Activated CD8-positive, alpha-beta memory T cell treated with anti-CD3 and anti-CD28 coated beads for 48 hours (primary cell): Measurements from ENCODE around the gene COL9A1.

ENCODE experiments used
- DNase-seq, 3 experiments: peaks; one replicate each; pipeline ENCODE4 v3.0.0-alpha.2; 2020; ENCODE audit warnings: low read depth in 2 of 3, low spot score in 2 of 3

Gene COL9A1

DNA sequence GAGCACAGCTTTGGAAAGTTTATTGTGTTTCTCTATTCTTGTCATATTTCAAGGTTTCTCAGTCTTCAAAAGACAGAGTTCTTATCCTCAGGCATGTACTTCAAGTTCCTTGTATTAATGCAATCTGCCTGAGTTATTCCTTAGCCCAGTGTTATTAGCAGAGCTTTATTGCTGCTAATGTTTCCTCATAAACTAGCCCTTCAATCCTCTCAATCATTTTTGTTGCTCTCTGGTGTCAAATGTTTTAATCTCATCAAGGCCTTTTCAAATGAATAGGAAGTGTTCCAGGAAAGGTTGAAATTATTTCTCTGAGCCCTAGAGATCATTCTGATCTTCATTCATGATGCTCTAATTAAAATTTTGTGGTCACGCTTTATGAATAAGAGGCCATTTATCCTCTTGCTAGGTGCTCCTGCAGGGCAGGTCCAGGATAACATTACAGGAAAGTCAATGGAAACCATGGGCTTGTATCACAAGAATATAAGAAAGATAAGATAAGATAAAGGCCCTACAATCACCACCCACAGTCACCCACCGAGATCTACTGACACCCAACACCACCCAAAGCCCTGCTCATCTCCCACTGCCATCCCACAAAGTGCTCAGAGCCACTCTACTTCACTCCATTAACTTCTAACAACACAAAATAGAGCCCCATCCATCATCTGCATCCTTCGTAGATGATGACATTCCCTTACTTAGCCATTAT lies 125.9 kb downstream of the COL9A1 start:
- no peak for DNase-seq

DNA sequence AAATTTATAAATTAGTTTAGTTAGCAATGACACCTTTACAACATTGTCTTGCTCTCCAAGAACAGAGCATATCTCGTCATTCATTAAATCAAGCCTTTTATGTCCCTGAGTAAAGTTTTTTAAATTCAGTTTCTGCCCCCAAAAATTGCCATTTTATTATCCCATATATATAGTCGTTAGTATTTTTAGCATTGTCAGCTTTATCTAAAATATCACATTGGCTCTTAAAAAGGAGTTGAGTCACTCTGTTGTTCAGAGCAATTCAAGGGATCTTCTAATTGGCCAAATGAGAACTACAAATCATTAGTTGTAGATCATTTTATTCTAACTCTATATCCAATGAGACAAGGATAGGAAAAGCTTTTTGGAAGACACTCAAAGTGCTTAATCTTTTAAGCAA lies 127.1 kb downstream of the COL9A1 start:
- no peak for DNase-seq

DNA sequence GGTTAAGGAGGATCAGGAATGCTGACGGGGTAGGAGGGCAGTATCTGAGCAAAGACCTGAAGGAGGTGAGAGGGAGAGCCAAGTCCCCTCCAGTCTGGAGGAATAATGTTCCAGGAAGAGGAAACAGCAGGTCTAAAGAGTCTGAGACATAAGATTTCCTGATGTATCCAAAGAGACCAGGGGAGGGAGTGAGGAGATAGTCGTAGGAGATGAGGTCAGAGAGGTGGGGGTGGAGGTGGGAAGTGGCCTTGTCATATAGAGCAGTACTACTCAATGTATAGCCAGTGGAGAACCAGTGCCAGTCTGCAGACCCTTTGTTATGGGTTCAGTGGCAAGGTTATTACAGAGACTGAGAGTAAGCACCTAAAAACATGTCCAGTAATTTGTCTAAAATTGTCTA lies 130.6 kb downstream of the COL9A1 start:
- DNase-seq: no peak

DNA sequence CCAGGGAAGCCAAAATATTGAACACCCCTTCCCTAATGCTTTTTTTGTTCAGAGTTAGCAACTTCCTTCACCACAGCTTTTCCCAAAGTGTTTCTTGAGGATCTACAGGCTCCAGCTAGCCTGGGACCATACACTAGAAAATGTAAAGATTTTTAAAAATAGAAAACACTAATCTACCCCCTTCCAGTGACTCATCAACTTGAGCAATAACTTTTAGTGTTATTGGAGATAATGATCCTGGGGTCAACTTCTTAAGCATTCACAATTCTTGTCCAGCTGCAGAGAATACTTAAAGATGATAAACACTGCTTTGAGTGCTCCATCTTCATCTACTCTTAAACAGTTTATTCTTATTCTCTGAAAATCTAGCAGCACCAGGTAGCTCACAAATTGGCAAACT lies 131.6 kb downstream of the COL9A1 start:
- DNase-seq: no peak

DNA sequence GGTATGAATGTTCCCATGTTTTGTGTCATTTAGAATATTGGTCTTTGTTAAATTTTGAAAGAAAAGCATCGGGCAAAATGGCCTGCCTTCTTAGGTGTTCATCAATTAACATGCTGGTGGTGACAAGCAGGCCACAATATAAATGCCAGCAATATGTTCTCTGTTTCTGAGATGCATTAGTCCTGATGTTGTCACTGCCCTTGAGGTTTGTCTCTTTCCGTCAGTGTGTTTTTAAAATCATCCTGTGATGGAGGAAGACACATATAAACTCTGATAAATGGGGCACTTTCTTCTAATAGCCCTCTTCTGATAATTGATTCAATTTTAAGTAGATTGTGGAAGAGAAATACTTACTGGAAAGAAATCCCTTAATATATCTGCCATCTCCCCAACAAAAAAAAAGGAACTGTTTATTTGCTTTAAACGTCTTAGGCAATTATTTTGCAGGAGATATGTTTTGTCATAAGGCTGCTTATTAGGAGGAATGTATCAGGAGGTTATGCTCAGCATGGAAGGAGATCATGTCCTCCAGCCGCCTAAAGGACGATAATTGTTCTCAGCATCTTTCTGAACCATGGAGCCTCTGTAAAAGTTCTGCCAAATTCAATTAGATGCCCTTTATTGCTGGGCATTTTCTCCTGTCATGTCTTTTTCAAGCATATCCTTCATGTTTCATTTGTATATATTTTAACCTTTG lies 134.1 kb downstream of the COL9A1 start:
- DNase-seq: no peak
